Bronchial epithelial cell (primary cell): ENCODE results near the gene TSHB. TPM values are rescaled to one million over a fixed set of nuclear protein-coding genes. Genes with fewer than 3 reads are reported as not detected.

Experiments
- DNase-seq: peaks from one replicate; pipeline ENCODE4 v3.0.0-alpha.2; 2010; ENCODE audit warnings: low read depth
- FAIRE-seq: peaks from 2 replicates; lab custom pipeline; 2011; peaks lifted over from hg19 to GRCh38; lab: Jason Lieb, UNC
- H3K27me3 ChIP-seq: 2 replicates; pipeline ENCODE4 v1.5.1; 2011; ENCODE audit warnings: low read length; ENCODE audit not compliant: control insufficient read depth, insufficient read depth
- H3K36me3 ChIP-seq: 2 replicates; pipeline ENCODE4 v1.5.1; 2011; ENCODE audit warnings: low read length; ENCODE audit not compliant: control insufficient read depth, insufficient read depth
- H3K4me3 ChIP-seq: 2 replicates; pipeline ENCODE4 v1.5.1; 2011; ENCODE audit warnings: mild to moderate bottlenecking, low read depth, low read length, control low read depth
- CTCF ChIP-seq: IDR thresholded peaks from 2 replicates; pipeline ENCODE4 v1.5.1; 2011; ENCODE audit warnings: mild to moderate bottlenecking, moderate library complexity, low read length, control low read depth, inconsistent platforms; ENCODE audit not compliant: insufficient read depth, severe bottlenecking
- total RNA-seq: library from RNA; depleted of rRNA; stranded (reverse); fragments of >200 nt; gene quantifications from 2 replicates; pipeline ENCODE4 v1.2.1, GENCODE V29; 2014

Gene TSHB
- total RNA-seq, 1 donor from 2014 or later = not detected

GRCh38 chr1:115059316-115059715, 29.7 kb downstream of the TSHB start:
- DNase-seq (no peak), FAIRE-seq (no peak)
- Histone ChIP-seq H3K27me3 (no peaks in the 10 kb centered on the region), H3K4me3 (no peak overlapping the region), H3K36me3 (no peaks in the 10 kb centered on the region)
- no peak for TF ChIP-seq CTCF

GRCh38 chr1:115060501-115060900, 30.9 kb downstream of the TSHB start:
- Histone ChIP-seq H3K4me3 (no peak overlapping the region), H3K36me3 (no peaks in the 10 kb centered on the region), H3K27me3 (no peaks in the 10 kb centered on the region)
- TF ChIP-seq CTCF = no peak
- DNase-seq (no peak), FAIRE-seq (no peak)

GRCh38 chr1:115062542-115063004, 32.9 kb downstream of the TSHB start:
- DNase-seq (peak; percentile 79), FAIRE-seq (no peak)
- TF ChIP-seq CTCF = no peak
- H3K36me3 ChIP-seq = no peaks in the 10 kb centered on the region
- H3K4me3 ChIP-seq = no peak overlapping the region
- H3K27me3 ChIP-seq = no peaks in the 10 kb centered on the region

- Histone ChIP-seq H3K36me3 (no peaks in the 10 kb centered on the region), H3K4me3 (no peak overlapping the region), H3K27me3 (no peaks in the 10 kb centered on the region)
- DNase-seq (peak; percentile 39), FAIRE-seq (no peak)
- TF ChIP-seq CTCF = no peak
Observed at GRCh38 chr1:115063228-115063901, 33.7 kb downstream of the TSHB start.

- Histone ChIP-seq H3K36me3 (no peaks in the 10 kb centered on the region), H3K4me3 (no peak overlapping the region), H3K27me3 (no peaks in the 10 kb centered on the region)
- TF ChIP-seq CTCF = no peak
- FAIRE-seq = no peak
- DNase-seq = no peak
Observed at GRCh38 chr1:115064461-115064860, 34.8 kb downstream of the TSHB start.

- Histone ChIP-seq H3K4me3 (no peak overlapping the region), H3K36me3 (no peaks in the 10 kb centered on the region), H3K27me3 (no peaks in the 10 kb centered on the region)
- no peak for FAIRE-seq
- no peak for DNase-seq
- TF ChIP-seq CTCF = no peak
Observed at GRCh38 chr1:115065021-115065420, 35.4 kb downstream of the TSHB start.
